GM18526 (cell line): ENCODE data around the gene PPP1R9A.

Experiments
- POLR2A ChIP-seq: IDR thresholded peaks from 3 replicates; pipeline ENCODE4 v1.6.1; 2011; ENCODE audit not compliant: insufficient read length; ENCODE audit errors: extremely low read depth

PPP1R9A gene

GRCh38 chr7:95335093-95335492 is 427.7 kb downstream of the PPP1R9A start:
- no peak for TF ChIP-seq POLR2A

DNA sequence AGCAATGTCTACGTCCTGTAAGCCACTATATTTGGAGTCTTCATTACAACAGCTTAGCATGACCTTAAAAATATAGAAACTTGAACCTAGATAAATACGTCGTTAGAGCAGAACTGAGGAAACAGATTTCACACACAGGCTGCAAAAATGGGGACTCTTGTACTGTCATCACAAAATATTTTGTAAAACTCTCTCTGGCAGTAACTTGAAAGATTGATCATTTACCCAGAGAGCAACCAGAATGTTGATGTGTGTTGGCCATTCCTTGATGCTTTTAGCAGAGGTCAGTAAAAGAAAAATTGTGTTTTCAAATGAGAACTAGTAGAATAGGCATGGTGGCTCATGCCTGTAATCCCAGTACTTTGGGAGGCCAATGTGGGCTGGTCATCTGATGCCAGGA is 431.4 kb downstream of the PPP1R9A start:
- no peak for TF ChIP-seq POLR2A

- no peak for TF ChIP-seq POLR2A
Measured at GRCh38 chr7:95340491-95340890, 433.1 kb downstream of the PPP1R9A start.

GRCh38 chr7:95342029-95342428 is 434.6 kb downstream of the PPP1R9A start:
- TF ChIP-seq POLR2A: no peak

DNA sequence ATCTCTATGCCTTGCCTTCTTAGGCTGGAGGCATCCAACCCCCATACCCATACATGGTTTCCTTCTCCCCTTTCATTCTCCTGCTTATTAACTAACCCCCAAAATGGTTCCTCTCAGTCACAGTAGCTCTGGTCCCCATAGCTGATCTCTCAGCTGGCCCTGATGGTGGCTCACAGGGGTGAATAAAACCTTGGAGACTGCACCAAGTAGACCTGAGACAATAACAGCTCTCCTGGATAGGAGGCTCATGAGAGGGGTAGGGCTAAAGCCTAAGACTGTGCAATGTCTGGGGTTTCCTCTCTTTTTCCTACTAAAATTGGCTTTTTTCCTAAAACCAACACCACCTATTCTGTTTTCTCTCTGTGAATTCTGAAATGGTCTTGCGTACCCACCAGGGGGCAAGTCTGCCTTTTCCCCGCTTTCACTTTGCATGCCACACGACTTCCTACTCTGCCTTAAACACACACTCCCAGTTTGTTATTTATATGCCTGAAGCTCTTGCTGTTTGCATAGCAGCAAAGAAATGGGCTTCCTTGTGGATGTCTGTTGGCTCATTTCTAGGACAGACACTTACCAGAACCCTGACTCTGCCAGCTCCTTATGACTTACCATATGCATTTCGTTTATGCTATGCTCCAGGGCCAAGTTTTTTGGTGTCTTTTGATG is 435.4 kb downstream of the PPP1R9A start:
- TF ChIP-seq POLR2A: no peak
